CD4-positive, alpha-beta T cell treated with Interleukin-4 for 1 hour (primary cell): ENCODE data around the gene CHD1L.
"Not testable (repeated sequence)": the region's sequence is repeated elsewhere in the genome, so short reads cannot be mapped to it uniquely, and the experiment has no call there.

Source experiments
- DNase-seq, 2 donors: peaks; one replicate each; pipeline ENCODE4 v3.0.0-alpha.2; 2020 to 2022

CHD1L gene

GRCh38 chr1:147242449-147243227, at the start of gene CHD1L:
CHD1L (plus strand) TSS chr1:147242684; CDS start chr1:147242704, 20 bp downstream.
- peak; percentile 94 for DNase-seq

- not testable (repeated sequence) for DNase-seq
Observed at GRCh38 chr1:147197324-147197723, 45.2 kb upstream of the CHD1L start.

DNA sequence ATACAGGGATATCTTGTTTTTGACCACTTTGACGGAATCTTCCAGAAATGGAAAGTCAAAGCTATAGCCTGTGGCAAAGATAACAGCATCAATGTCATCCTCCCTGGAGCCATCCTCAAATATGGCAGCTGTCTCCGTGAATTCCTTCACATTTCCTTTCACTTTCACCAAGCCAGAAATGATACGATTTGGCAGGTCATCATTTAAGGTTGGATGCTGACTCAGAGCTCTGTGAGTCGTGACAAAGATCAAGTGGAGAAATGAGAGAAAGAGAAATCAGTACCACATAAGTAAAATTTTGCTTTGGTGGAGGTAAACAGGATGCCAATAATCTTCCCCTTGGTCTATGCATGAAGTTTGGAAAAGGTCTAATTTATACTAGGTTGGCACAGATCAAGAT, 41.2 kb upstream of the CHD1L start:
- DNase-seq, result no peak

DNA sequence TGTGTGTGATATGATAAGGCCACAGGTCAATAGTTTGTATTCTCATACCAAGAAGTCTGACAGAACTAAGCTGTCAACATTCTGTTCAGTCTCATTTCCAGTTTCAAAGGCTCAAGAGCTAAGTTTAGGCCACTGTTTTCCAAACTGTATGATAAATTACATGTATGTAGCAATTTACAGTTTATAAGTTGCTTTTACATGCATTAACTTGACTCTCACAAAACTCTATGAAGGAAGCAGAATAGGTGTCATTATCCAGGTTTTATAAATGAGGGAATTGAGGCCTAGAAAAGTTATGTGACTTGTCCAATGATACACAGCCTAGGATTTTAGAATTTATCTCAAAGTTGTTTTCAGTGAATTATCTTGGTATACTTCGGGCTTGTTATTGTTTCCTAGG, 40.7 kb upstream of the CHD1L start:
- no peak for DNase-seq

GRCh38 chr1:147202576-147202975, 39.9 kb upstream of the CHD1L start:
- no peak for DNase-seq

DNA sequence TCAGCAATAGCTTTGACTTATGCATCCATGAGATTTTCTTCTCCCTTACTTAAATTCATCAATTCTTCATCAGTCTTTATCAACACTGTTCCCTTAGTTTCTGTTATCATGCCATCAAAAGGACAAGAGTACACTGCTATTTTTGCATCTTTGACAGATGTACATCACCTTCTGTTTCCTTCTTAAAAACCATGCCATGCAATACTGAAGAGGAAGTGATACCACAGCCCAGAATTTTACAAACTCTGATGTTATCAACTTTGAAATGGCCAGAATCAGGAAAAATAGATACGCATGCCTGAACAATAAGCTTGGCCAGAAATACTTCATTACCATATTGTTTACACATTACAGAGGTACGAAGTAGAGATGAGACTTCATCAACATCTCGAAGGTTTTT, 38.4 kb upstream of the CHD1L start:
- no peak for DNase-seq

DNA sequence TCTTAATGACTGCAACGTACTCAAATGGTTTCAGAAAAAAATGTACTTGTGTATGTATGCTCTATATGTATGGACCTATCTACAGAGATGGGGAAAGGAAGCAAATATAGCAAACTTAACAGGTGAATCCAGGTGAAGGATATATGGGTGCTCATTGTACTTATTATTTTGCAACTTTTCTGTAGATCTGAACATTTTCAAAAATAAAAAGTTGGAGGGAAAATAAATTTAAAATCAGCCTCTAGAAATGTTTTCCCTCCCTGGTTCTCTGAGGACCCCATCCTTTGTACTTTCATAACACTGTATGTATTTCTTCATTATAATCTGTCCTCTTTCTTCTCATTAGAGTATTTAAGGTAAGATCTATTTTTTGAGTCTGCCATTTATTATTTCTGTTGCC, 35.3 kb upstream of the CHD1L start:
- no peak for DNase-seq

GRCh38 chr1:147208619-147209018, 33.9 kb upstream of the CHD1L start:
- DNase-seq, result no peak

GRCh38 chr1:147209825-147210821, 32.4 kb upstream of the CHD1L start:
- no peak for DNase-seq

DNA sequence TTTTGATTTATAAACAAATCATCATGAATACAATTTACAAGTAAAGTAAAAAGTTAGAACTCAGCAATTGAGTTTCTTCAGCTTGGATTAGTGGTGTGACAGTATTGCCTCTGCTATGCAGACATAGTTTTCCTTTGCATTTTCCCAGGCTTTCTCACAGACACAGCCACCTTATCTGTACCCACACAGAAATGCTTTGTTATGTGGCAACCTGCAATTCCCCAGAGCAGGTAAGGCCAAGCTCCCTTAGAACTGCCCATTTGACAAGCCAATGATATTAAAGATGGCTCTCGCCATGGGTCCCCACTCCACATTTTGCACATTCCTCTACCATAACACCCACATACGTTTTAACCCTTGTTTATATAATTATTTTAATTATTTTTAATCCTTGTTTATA, 31.5 kb upstream of the CHD1L start:
- DNase-seq, result no peak

DNA sequence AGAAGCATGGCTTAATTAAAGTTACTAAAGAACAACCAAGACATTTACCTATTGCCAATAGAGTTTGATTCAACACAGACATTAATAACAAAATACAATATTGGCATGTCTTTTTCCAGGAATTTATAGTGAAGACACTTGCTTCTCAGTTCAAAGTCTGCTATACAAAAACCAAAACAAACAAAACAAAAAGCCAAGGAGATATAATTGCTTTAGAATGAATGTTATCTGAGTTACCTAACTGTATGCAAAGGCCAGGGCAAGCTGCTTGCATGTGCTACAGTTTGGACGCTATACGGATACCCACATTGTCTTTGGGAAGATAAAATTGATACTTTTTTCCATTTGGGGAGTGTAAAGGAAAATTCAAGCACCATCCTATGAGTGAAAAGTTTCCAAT, 30.9 kb upstream of the CHD1L start:
- DNase-seq, result no peak

- DNase-seq, result no peak
Observed at GRCh38 chr1:147213271-147213670, 29.2 kb upstream of the CHD1L start.

- no peak for DNase-seq
Observed at GRCh38 chr1:147214325-147214724, 28.2 kb upstream of the CHD1L start.

GRCh38 chr1:147214842-147215539, 27.5 kb upstream of the CHD1L start:
- DNase-seq, result no peak

GRCh38 chr1:147215540-147215916, 27.0 kb upstream of the CHD1L start:
- no peak for DNase-seq

GRCh38 chr1:147216124-147216523, 26.4 kb upstream of the CHD1L start:
- no peak for DNase-seq

GRCh38 chr1:147217141-147217540, 25.3 kb upstream of the CHD1L start:
- no peak for DNase-seq

DNA sequence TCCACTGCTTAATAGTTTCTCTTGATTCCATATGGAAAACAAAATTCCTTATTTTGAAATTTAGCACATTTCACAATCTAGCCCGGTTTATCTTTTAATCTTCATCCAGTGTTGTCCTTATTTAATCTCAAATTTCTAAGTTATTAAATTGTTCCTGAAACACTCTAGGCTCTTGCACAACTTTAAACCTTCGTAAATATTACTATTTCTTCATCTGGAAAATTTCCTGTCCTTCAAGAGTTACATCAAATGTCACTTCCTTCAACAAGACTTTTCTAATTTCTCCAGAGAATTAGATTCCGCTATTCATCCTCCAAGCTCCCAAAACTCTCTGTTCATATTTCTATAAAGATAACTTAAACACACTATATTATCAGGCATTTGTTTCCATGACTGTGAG, 23.9 kb upstream of the CHD1L start:
- no peak for DNase-seq

- no peak for DNase-seq
Observed at GRCh38 chr1:147223740-147224615, 18.5 kb upstream of the CHD1L start.

DNA sequence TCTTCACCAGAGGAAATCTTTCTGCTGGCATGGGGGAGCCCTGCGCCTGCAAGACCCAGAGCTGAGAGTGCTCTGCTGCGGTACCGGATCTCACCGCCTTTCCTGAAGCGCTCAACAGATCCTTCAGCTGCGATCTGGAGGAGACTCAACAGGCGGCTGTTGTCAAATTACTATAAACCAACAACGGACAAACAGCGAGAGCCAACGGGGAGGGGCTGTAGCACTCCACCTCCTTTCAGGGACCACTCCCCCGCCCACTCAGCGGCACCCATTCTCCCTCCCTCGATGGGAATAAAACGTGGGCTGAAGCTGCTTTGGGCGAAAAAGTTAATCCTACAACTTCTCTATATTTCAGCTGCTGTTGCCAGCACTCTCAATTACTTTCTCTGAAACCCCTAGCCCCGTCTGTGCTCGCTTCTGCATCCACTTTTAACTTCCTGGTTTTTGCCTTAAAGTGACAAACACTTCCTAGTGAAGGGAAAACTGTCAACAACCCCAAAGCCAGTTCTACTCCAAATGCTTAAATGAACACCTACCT, 17.2 kb upstream of the CHD1L start, which contains the start of gene FMO5:
Gene FMO5 (minus strand): TSS at position 147 of the 538 bp plus-strand sequence. CDS start 310 bp downstream, outside the sequence.
- DNase-seq, result peak; percentile 44 to 54

DNA sequence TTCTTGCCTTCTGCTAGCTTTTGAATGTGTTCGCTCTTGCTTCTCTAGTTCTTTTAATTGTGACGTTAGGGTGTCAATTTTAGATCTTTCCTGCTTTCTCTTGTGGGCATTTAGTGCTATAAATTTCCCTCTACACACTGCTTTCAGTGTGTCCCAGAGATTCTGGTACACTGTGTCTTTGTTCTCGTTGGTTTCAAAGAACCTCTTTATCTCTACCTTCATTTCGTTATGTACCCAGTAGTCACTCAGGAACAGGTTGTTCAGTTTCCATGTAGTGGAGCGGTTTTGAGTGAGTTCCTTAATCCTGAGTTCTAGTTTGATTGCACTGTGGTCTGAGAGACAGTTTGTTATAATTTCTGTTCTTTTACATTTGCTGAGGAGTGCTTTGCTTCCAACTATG, 11.5 kb upstream of the CHD1L start:
- not testable (repeated sequence) for DNase-seq

- DNase-seq, result not testable (repeated sequence)
Observed at GRCh38 chr1:147233903-147234302, 8.6 kb upstream of the CHD1L start.
